Stomach (tissue), 9 donors: ENCODE data around the gene ZNFX1. TPM values are rescaled to one million over a fixed set of nuclear protein-coding genes. Genes with fewer than 3 reads are reported as not detected.
A peak's percentile ranks its signal among the peaks of the same experiment; 100 is the strongest.

Experiments used
- DNase-seq, 2 donors: peaks; one replicate each; pipeline versions ENCODE4 v3.0.0 to v3.0.0-alpha.2; 2013 to 2019
- H3K27ac ChIP-seq, 5 donors: fragments of 200-600 bp in 4 of 5; sonication (generic) in 4 of 5; one replicate each; pipeline ENCODE4 v1.5.1; 2013 to 2019; ENCODE audit warnings: mild to moderate bottlenecking in 1 of 5, moderate library complexity in 1 of 5
- H3K27me3 ChIP-seq, 3 donors: fragments of 200-600 bp; sonication (generic); one replicate each; pipeline ENCODE4 v1.5.1; 2017 to 2019; ENCODE audit warnings: mixed run types in 1 of 3
- H3K36me3 ChIP-seq, 4 donors: fragments of 200-600 bp; sonication (generic); 1 replicate in 3 of 4; 2 replicates in 1 of 4; pipeline ENCODE4 v1.5.1; 2016 to 2019
- H3K4me1 ChIP-seq, 4 donors: fragments of 200-600 bp; sonication (generic); one replicate each; pipeline ENCODE4 v1.5.1; 2016 to 2019
- H3K4me3 ChIP-seq, 4 donors: fragments of 200-600 bp; sonication (generic) in 3 of 4; one replicate each; pipeline ENCODE4 v1.5.1; 2016 to 2019; ENCODE audit warnings: mild to moderate bottlenecking in 1 of 4
- H3K9me3 ChIP-seq, 4 donors: fragments of 200-600 bp; sonication (generic); one replicate each; pipeline ENCODE4 v1.5.1; 2016 to 2019
- EP300 ChIP-seq: sonication (generic); formaldehyde crosslinking; IDR thresholded peaks from one replicate; pipeline ENCODE4 v1.6.1; 2017; ENCODE audit warnings: antibody characterized with exemption
- POLR2A ChIP-seq, 4 donors: fragments of 450-650 bp; IDR thresholded peaks; one replicate each; pipeline ENCODE4 v1.6.1; 2016; ENCODE audit warnings: antibody characterized with exemption in 4 of 4, control low read depth in 2 of 4, mild to moderate bottlenecking in 1 of 4, moderate library complexity in 1 of 4
- POLR2AphosphoS5 ChIP-seq, 3 donors: sonication (generic); formaldehyde crosslinking; IDR thresholded peaks; one replicate each; pipeline ENCODE4 v1.6.1; 2016; ENCODE audit warnings: antibody characterized with exemption in 3 of 3
- WGBS, 5 donors: extraction: QIAGEN DNeasy Blood & Tissue Kit in 3 of 5; methylation state at CpG; one replicate each; pipeline versions ENCODE4 v1.1.5 to v1.1.7; 2013 to 2018; 5-methylcytosine and 5-hydroxymethylcytosine counted together
- intact Hi-C: fragments of 100-400 bp; cut with DNase I; formaldehyde crosslinking; loops from one replicate; pipeline ENCODE4 v1.15.1; 2023; ENCODE audit warnings: low total_unique reads
- polyA plus RNA-seq, 3 donors: library from polyadenylated mRNA; stranded (reverse); fragments of 200-250 nt; gene quantifications; one replicate each; pipeline ENCODE4 v1.2.3, GENCODE V29; 2013
- total RNA-seq, 5 donors: library from RNA; depleted of rRNA; stranded (reverse); fragments of >200 nt; gene quantifications; one replicate each; pipeline versions ENCODE4 v1.1.0 to v1.2.3, GENCODE V29; 2014 to 2016
- TF ChIP-seq, protein P1 (sequence below), 7 experiments: fragments of 450-650 bp in 4 of 7; fragments of 200-600 bp in 3 of 7; sonication (generic) in 3 of 7; IDR thresholded peaks; one replicate each; pipeline ENCODE4 v1.5.1; 2016 to 2019; ENCODE audit warnings: antibody characterized with exemption in 7 of 7, control low read depth in 2 of 7, mild to moderate bottlenecking in 1 of 7
- donor health status: healthy with polysubstance abuse.
- donor health status: Bipolar disorder and iron deficiency.
- donor health status: healthy.

Gene ZNFX1
- total and polyA plus RNA-seq, 8 donors, result 5.2 to 29.6 (median 15.9) TPM

GRCh38 chr20:49285233-49285668, 7.4 kb upstream of the ZNFX1 start:
- Histone ChIP-seq H3K9me3 (peaks cover 25 to 75% (median 47%) of the 10 kb centered on the region in 4 donors), H3K4me1 (peaks cover 35 to 82% (median 55%) of the 10 kb centered on the region in 4 donors), H3K27ac (no peak overlapping the region), H3K36me3 (peaks cover 94 to 100% (median 100%) of the 10 kb centered on the region in 4 donors), H3K27me3 (no peaks in the 10 kb centered on the region), H3K4me3 (peak overlapping the region in 1 of 4 donors; percentile 87)
- 81 to 95% (median 93%) methylated on average over 1 of the region's 1 CpG for WGBS, 5 donors
- TF ChIP-seq, protein P1, sequence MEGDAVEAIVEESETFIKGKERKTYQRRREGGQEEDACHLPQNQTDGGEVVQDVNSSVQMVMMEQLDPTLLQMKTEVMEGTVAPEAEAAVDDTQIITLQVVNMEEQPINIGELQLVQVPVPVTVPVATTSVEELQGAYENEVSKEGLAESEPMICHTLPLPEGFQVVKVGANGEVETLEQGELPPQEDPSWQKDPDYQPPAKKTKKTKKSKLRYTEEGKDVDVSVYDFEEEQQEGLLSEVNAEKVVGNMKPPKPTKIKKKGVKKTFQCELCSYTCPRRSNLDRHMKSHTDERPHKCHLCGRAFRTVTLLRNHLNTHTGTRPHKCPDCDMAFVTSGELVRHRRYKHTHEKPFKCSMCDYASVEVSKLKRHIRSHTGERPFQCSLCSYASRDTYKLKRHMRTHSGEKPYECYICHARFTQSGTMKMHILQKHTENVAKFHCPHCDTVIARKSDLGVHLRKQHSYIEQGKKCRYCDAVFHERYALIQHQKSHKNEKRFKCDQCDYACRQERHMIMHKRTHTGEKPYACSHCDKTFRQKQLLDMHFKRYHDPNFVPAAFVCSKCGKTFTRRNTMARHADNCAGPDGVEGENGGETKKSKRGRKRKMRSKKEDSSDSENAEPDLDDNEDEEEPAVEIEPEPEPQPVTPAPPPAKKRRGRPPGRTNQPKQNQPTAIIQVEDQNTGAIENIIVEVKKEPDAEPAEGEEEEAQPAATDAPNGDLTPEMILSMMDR (IDR thresholded peaks at IDR 0.05), result no peak
- TF ChIP-seq POLR2AphosphoS5 (IDR thresholded peaks at IDR 0.05) (no peak), POLR2A (IDR thresholded peaks at IDR 0.05) (no peak), EP300 (no peak)
- DNase-seq, result no peak
- intact Hi-C loops, result no loop called here

- Histone ChIP-seq H3K27me3 (no peaks in the 10 kb centered on the region), H3K36me3 (peaks cover 95 to 100% (median 100%) of the 10 kb centered on the region in 4 donors), H3K4me1 (peaks cover 39 to 83% (median 59%) of the 10 kb centered on the region in 4 donors), H3K9me3 (peaks cover 25 to 79% (median 49%) of the 10 kb centered on the region in 4 donors), H3K27ac (no peak overlapping the region), H3K4me3 (peak overlapping the region in 1 of 4 donors; percentile 87)
- 90 to 94% (median 90%) methylated on average over 5 of the region's 5 CpGs for WGBS, 5 donors
- no peak for TF ChIP-seq POLR2A (IDR thresholded peaks at IDR 0.05)
- no peak for TF ChIP-seq POLR2AphosphoS5 (IDR thresholded peaks at IDR 0.05)
- TF ChIP-seq EP300, result no peak
- TF ChIP-seq, protein P1 (IDR thresholded peaks at IDR 0.05), result no peak
- intact Hi-C loops, result no loop called here
- no peak for DNase-seq
Measured at GRCh38 chr20:49284818-49285217, 7.0 kb upstream of the ZNFX1 start.

- Histone ChIP-seq H3K4me1 (peaks cover 45 to 82% (median 57%) of the 10 kb centered on the region in 4 donors), H3K27ac (no peak overlapping the region)
Measured at GRCh38 chr20:49283703-49284625, 6.1 kb upstream of the ZNFX1 start.

DNA sequence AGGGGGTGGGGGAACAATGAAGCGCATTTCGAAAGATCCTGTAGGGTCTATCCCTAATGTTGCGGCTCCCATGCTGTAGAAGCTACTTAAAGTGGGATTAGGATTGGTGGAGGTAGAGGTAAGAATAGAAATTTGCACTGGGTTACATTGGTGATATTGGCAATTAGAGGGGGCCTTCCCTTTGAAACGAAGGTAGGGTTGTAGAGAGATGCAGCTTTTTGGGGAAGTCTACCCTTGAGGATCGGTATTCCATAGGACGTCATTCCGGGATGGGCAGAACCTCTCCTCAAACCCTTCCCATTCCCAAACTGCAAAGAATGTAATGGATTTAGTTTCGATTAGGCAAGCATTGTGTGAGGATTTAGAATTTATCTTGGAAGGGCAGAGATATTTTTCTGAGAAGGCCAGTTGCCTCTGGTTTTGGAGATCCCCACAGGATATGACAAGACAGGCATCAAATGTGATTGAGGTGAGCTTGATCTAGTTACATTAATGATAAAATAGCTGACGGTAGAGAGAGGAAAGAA, 5.4 kb upstream of the ZNFX1 start:
- WGBS, 5 donors, result 84 to 93% (median 89%) methylated on average over 9 of the region's 9 CpGs
- H3K9me3 ChIP-seq, result peaks cover 25 to 79% (median 49%) of the 10 kb centered on the region in 4 donors

More at GRCh38 chr20:49283703-49284625, 6.1 kb upstream of the ZNFX1 start:
- no peak for DNase-seq
- H3K9me3 ChIP-seq, result peaks cover 25 to 79% (median 49%) of the 10 kb centered on the region in 4 donors
- peak overlapping the region in 2 of 4 donors; percentile 87 to 92 for H3K4me3 ChIP-seq
- no peak for TF ChIP-seq EP300
- TF ChIP-seq POLR2A (IDR thresholded peaks at IDR 0.05), result no peak
- TF ChIP-seq POLR2AphosphoS5 (IDR thresholded peaks at IDR 0.05), result no peak
- TF ChIP-seq, protein P1 (IDR thresholded peaks at IDR 0.05), result no peak
- 81 to 96% (median 90%) methylated on average over 3 of the region's 3 CpGs for WGBS, 5 donors
- intact Hi-C loops, result no loop called here
- H3K27me3 ChIP-seq, result no peaks in the 10 kb centered on the region
- H3K36me3 ChIP-seq, result peaks cover 95 to 99% (median 97%) of the 10 kb centered on the region in 4 donors

More for the DNA sequence above, 5.4 kb upstream of the ZNFX1 start:
- TF ChIP-seq, protein P1 (IDR thresholded peaks at IDR 0.05), result no peak
- TF ChIP-seq EP300 (no peak), POLR2AphosphoS5 (IDR thresholded peaks at IDR 0.05) (no peak), POLR2A (IDR thresholded peaks at IDR 0.05) (no peak)
- no peaks in the 10 kb centered on the region for H3K27me3 ChIP-seq
- H3K4me1 ChIP-seq, result peaks cover 40 to 75% (median 51%) of the 10 kb centered on the region in 4 donors
- DNase-seq, result no peak
- peak overlapping the region in 2 of 4 donors; percentile 87 to 92 for H3K4me3 ChIP-seq
- H3K27ac ChIP-seq, result no peak overlapping the region
- intact Hi-C loops, result no loop called here
- H3K36me3 ChIP-seq, result peaks cover 88 to 91% (median 89%) of the 10 kb centered on the region in 4 donors
